ENCODE results near the gene COASY.

GRCh38 chr17:42544874-42545283 lies 17.1 kb upstream of the COASY start:
- TF ChIP-seq CTCF (IDR thresholded peaks at IDR 0.05) (no peak), POLR2A (IDR thresholded peaks at IDR 0.05) (no peak)

Data from transverse colon (tissue), 3 donors.